ENCODE measurements around the gene ARID1A. TPM values are rescaled to one million over a fixed set of nuclear protein-coding genes. Genes with fewer than 3 reads are reported as not detected.

Gene ARID1A
- total RNA-seq, 1 experiment from 2014 or later: 60.5 TPM

- peak overlapping the region; percentile 59; the same call in 1 of the 2 replicates for H2AFZ ChIP-seq
- no peaks in the 10 kb centered on the region for H3K9me2 ChIP-seq (ENCODE audit: insufficient read depth)
- no peak overlapping the region for H3K27ac ChIP-seq
- H3K4me2 ChIP-seq: peak overlapping the region; percentile 57
- DNase-seq: peak; percentile 86 to 91
- POLR2A ChIA-PET (ENCODE audit: unreplicated experiment): interaction anchor here (0.6 to 0.9 kb wide), 9 partner anchors 9 to 680 kb away, joined by 3 to 19 read pairs (median 6); partner anchors contain the start of gene PAFAH2
- H3F3A ChIP-seq (ENCODE audit: insufficient read depth, low read depth): no peaks in the 10 kb centered on the region
- no peaks in the 10 kb centered on the region for H3K27me3 ChIP-seq (ENCODE audit: insufficient read depth, low read depth)
- no peaks in the 10 kb centered on the region for H3K79me2 ChIP-seq (ENCODE audit: low read depth)
- intact Hi-C loops (cut with micrococcal nuclease; ENCODE audit: unreplicated experiment): loop anchor here (1.0 kb wide), 4 partner anchors 42 to 177 kb away; no protein-coding TSS in a partner anchor
- BruUV-seq (replicated peaks): no TSS peak
- no peaks in the 10 kb centered on the region for H3K36me3 ChIP-seq (ENCODE audit: low read depth)
- TF ChIP-seq EZH2 (IDR thresholded peaks at IDR 0.05; ENCODE audit: low read depth): no peak
- TF ChIP-seq CTCF (conservative IDR thresholded peaks at IDR 0.05): peak; percentile 71
- CTCF ChIA-PET: interaction anchor here (0.5 to 2.5 kb wide), 25 partner anchors 11 to 185 kb away, joined by 3 to 22 read pairs (median 4); no protein-coding TSS in a partner anchor
- no peaks in the 10 kb centered on the region for H4K20me1 ChIP-seq (ENCODE audit: insufficient read depth)
- no peak overlapping the region for H3K4me3 ChIP-seq
- peaks cover 11% of the 10 kb centered on the region; the same call in 1 of the 2 replicates for H3K4me1 ChIP-seq (replicated peaks; ENCODE audit: insufficient read depth)
- no peaks in the 10 kb centered on the region for H3K9me3 ChIP-seq (ENCODE audit: insufficient read depth, low read depth)
Observed at GRCh38 chr1:26677306-26678115, 18.3 kb upstream of the ARID1A start.

- no peaks in the 10 kb centered on the region for H3K27me3 ChIP-seq (ENCODE audit: insufficient read depth, low read depth)
- H3K4me2 ChIP-seq: no peak overlapping the region
- DNase-seq: no peak
- no peak overlapping the region for H3K27ac ChIP-seq
- no peaks in the 10 kb centered on the region for H3K36me3 ChIP-seq (ENCODE audit: low read depth)
- H3F3A ChIP-seq (ENCODE audit: insufficient read depth, low read depth): no peaks in the 10 kb centered on the region
- POLR2A ChIA-PET (ENCODE audit: unreplicated experiment): no interaction called here
- no peaks in the 10 kb centered on the region for H3K9me2 ChIP-seq (ENCODE audit: insufficient read depth)
- no peaks in the 10 kb centered on the region for H3K9me3 ChIP-seq (ENCODE audit: insufficient read depth, low read depth)
- no peaks in the 10 kb centered on the region for H3K79me2 ChIP-seq (ENCODE audit: low read depth)
- no TSS peak for BruUV-seq (replicated peaks)
- TF ChIP-seq EZH2 (IDR thresholded peaks at IDR 0.05; ENCODE audit: low read depth) (no peak), CTCF (conservative IDR thresholded peaks at IDR 0.05) (no peak)
- intact Hi-C loops (cut with micrococcal nuclease; ENCODE audit: unreplicated experiment): no loop called here
- CTCF ChIA-PET: no interaction called here
- H2AFZ ChIP-seq: no peak overlapping the region
- 0 out of 2 replicates have a peak, but pooled peaks cover 8% of the 10 kb centered on the region for H3K4me1 ChIP-seq (replicated peaks; ENCODE audit: insufficient read depth)
- no peaks in the 10 kb centered on the region for H4K20me1 ChIP-seq (ENCODE audit: insufficient read depth)
- H3K4me3 ChIP-seq: no peak overlapping the region
Observed at GRCh38 chr1:26684763-26685508, 10.9 kb upstream of the ARID1A start.

- intact Hi-C loops (cut with micrococcal nuclease; ENCODE audit: unreplicated experiment): no loop called here
- CTCF ChIA-PET: no interaction called here
Observed at GRCh38 chr1:26686795-26687194, 9.0 kb upstream of the ARID1A start.

More at GRCh38 chr1:26686795-26687194, 9.0 kb upstream of the ARID1A start:
- H3K36me3 ChIP-seq (ENCODE audit: low read depth): no peaks in the 10 kb centered on the region
- no peaks in the 10 kb centered on the region for H3K9me3 ChIP-seq (ENCODE audit: insufficient read depth, low read depth)
- H3K27ac ChIP-seq: no peak overlapping the region
- POLR2A ChIA-PET (ENCODE audit: unreplicated experiment): interaction anchor here (0.8 kb wide), 1 partner anchor 9 kb away, joined by 3 read pairs; no protein-coding TSS in a partner anchor
- no peak overlapping the region for H3K4me3 ChIP-seq
- 0 out of 2 replicates have a peak, but pooled peaks cover 3% of the 10 kb centered on the region for H3F3A ChIP-seq (ENCODE audit: insufficient read depth, low read depth)
- no peak overlapping the region for H3K4me2 ChIP-seq
- H4K20me1 ChIP-seq (ENCODE audit: insufficient read depth): no peaks in the 10 kb centered on the region
- TF ChIP-seq CTCF (conservative IDR thresholded peaks at IDR 0.05) (no peak), EZH2 (IDR thresholded peaks at IDR 0.05; ENCODE audit: low read depth) (no peak)
- BruUV-seq (replicated peaks): no TSS peak
- DNase-seq: no peak
- no peaks in the 10 kb centered on the region for H3K27me3 ChIP-seq (ENCODE audit: insufficient read depth, low read depth)
- no peaks in the 10 kb centered on the region for H3K79me2 ChIP-seq (ENCODE audit: low read depth)
- H3K4me1 ChIP-seq (replicated peaks; ENCODE audit: insufficient read depth): peaks cover 13% of the 10 kb centered on the region
- no peaks in the 10 kb centered on the region for H3K9me2 ChIP-seq (ENCODE audit: insufficient read depth)
- H2AFZ ChIP-seq: no peak overlapping the region

All from PC-9 (cell line).